PFSK-1 (cell line): ENCODE results near the gene GLB1L.

Experiments
- POLR2AphosphoS5 ChIP-seq: IDR thresholded peaks from 2 replicates; pipeline ENCODE4 v1.6.1; 2012; ENCODE audit warnings: low read depth, mild to moderate bottlenecking, control low read depth, low read length, moderate library complexity
- REST ChIP-seq, 2 experiments: IDR thresholded peaks; 2 replicates each; pipeline versions ENCODE4 v1.6.1 to v1.8.0; 2011 to 2012; ENCODE audit warnings: low read depth in 2 of 2, low read length in 2 of 2, control low read depth in 1 of 2, inconsistent platforms in 1 of 2, mild to moderate bottlenecking in 1 of 2, moderate library complexity in 1 of 2; ENCODE audit not compliant: insufficient read depth in 1 of 2
- SIN3A ChIP-seq: IDR thresholded peaks from 2 replicates; pipeline ENCODE4 v1.6.1; 2012; ENCODE audit warnings: mild to moderate bottlenecking, low read length, moderate library complexity, borderline replicate concordance; ENCODE audit not compliant: insufficient read depth
- TAF1 ChIP-seq: IDR thresholded peaks from 2 replicates; pipeline ENCODE4 v1.6.1; 2012; ENCODE audit warnings: low read length, control low read depth, borderline replicate concordance; ENCODE audit not compliant: insufficient read depth

GRCh38 chr2:219234331-219234730, 10.9 kb downstream of the GLB1L start:
- TF ChIP-seq REST (IDR thresholded peaks at IDR 0.05; ENCODE audit: insufficient read depth in 1 of 2, low read depth in 2 of 2, low read length in 2 of 2) (no peak), POLR2AphosphoS5 (no peak), SIN3A (no peak), TAF1 (no peak)
